MG63 (cell line): ENCODE results near the gene MEGF9. TPM values are rescaled to one million over a fixed set of nuclear protein-coding genes. Genes with fewer than 3 reads are reported as not detected.
A peak's percentile ranks its signal among the peaks of the same experiment; 100 is the strongest.
"Not testable (repeated sequence)": the region's sequence is repeated elsewhere in the genome, so short reads cannot be mapped to it uniquely, and the experiment has no call there.

Source experiments
- DNase-seq: peaks from one replicate; pipeline ENCODE4 v3.0.0-alpha.2; 2020
- H3K27me3 ChIP-seq: fragments of 250-450 bp; sonication (Bioruptor Pico); 2 replicates; pipeline ENCODE4 v1.5.1; 2020; ENCODE audit warnings: mild to moderate bottlenecking, moderate library complexity
- H3K36me3 ChIP-seq: fragments of 250-450 bp; sonication (Bioruptor Pico); 2 replicates; pipeline ENCODE4 v1.5.1; 2020; ENCODE audit warnings: mild to moderate bottlenecking, moderate library complexity
- H3K4me3 ChIP-seq: fragments of 250-450 bp; sonication (Bioruptor Pico); 2 replicates; pipeline ENCODE4 v1.5.1; 2020; ENCODE audit warnings: mild to moderate bottlenecking, moderate library complexity
- H3K9me3 ChIP-seq: fragments of 250-450 bp; sonication (Bioruptor Pico); 2 replicates; pipeline ENCODE4 v1.5.1; 2020; ENCODE audit warnings: mild to moderate bottlenecking, moderate library complexity
- total RNA-seq: library from RNA; depleted of rRNA; stranded (reverse); fragments of >200 nt; shearing (Covaris generic); gene quantifications from 2 replicates; pipeline ENCODE4 v1.2.3, GENCODE V29; 2014; ENCODE audit warnings: low replicate concordance; rRNA removed

MEGF9 gene
- 2.7 and 4.1 TPM in 2 replicates for total RNA-seq

GRCh38 chr9:120714088-120714845, at the start of gene MEGF9:
MEGF9 (minus strand) TSS chr9:120714470; CDS start chr9:120714358, 112 bp downstream.
- H3K27me3 ChIP-seq, result no peaks in the 10 kb centered on the region

GRCh38 chr9:120761006-120761405, 46.7 kb upstream of the MEGF9 start:
- no peak for DNase-seq
- H3K4me3 ChIP-seq, result no peak overlapping the region
- no peaks in the 10 kb centered on the region for H3K27me3 ChIP-seq
- peaks cover 41% of the 10 kb centered on the region for H3K36me3 ChIP-seq
- H3K9me3 ChIP-seq, result no peaks in the 10 kb centered on the region

More at GRCh38 chr9:120714088-120714845, at the start of gene MEGF9:
- DNase-seq, result peak; percentile 98
- Histone ChIP-seq H3K4me3 (peak within 1 kb of the TSS; percentile 59), H3K9me3 (no peaks in the 10 kb centered on the region), H3K36me3 (no peaks in the 10 kb centered on the region)

GRCh38 chr9:120759755-120760400, 45.6 kb upstream of the MEGF9 start:
- Histone ChIP-seq H3K36me3 (peaks cover 45% of the 10 kb centered on the region), H3K4me3 (no peak overlapping the region), H3K27me3 (no peaks in the 10 kb centered on the region), H3K9me3 (no peaks in the 10 kb centered on the region)
- no peak for DNase-seq

- Histone ChIP-seq H3K36me3 (peaks cover 34% of the 10 kb centered on the region), H3K27me3 (no peaks in the 10 kb centered on the region), H3K4me3 (no peak overlapping the region), H3K9me3 (no peaks in the 10 kb centered on the region)
- DNase-seq, result no peak
Observed at GRCh38 chr9:120758544-120758943, 44.3 kb upstream of the MEGF9 start.

GRCh38 chr9:120757026-120757913, 43.0 kb upstream of the MEGF9 start:
- DNase-seq, result no peak
- peaks cover 22% of the 10 kb centered on the region for H3K36me3 ChIP-seq
- no peaks in the 10 kb centered on the region for H3K9me3 ChIP-seq
- H3K27me3 ChIP-seq, result no peaks in the 10 kb centered on the region
- H3K4me3 ChIP-seq, result no peak overlapping the region

- no peaks in the 10 kb centered on the region for H3K27me3 ChIP-seq
- DNase-seq, result no peak
- no peak overlapping the region for H3K4me3 ChIP-seq
- peaks cover 22% of the 10 kb centered on the region for H3K36me3 ChIP-seq
- H3K9me3 ChIP-seq, result no peaks in the 10 kb centered on the region
Observed at GRCh38 chr9:120756531-120756930, 42.3 kb upstream of the MEGF9 start.

- peak; percentile 12 for DNase-seq
Observed at GRCh38 chr9:120755810-120756434, 41.7 kb upstream of the MEGF9 start.

GRCh38 chr9:120755044-120755443, 40.8 kb upstream of the MEGF9 start:
- H3K4me3 ChIP-seq, result no peak overlapping the region
- H3K27me3 ChIP-seq, result no peaks in the 10 kb centered on the region
- H3K36me3 ChIP-seq, result peaks cover 22% of the 10 kb centered on the region
- DNase-seq, result no peak
- no peaks in the 10 kb centered on the region for H3K9me3 ChIP-seq

More at GRCh38 chr9:120755810-120756434, 41.7 kb upstream of the MEGF9 start:
- Histone ChIP-seq H3K4me3 (no peak overlapping the region), H3K27me3 (no peaks in the 10 kb centered on the region), H3K36me3 (peaks cover 22% of the 10 kb centered on the region), H3K9me3 (no peaks in the 10 kb centered on the region)

GRCh38 chr9:120750421-120750820, 36.2 kb upstream of the MEGF9 start:
- H3K36me3 ChIP-seq, result peaks cover 4% of the 10 kb centered on the region
- no peaks in the 10 kb centered on the region for H3K27me3 ChIP-seq
- DNase-seq, result no peak
- H3K4me3 ChIP-seq, result no peak overlapping the region
- no peaks in the 10 kb centered on the region for H3K9me3 ChIP-seq

GRCh38 chr9:120746366-120746765, 32.1 kb upstream of the MEGF9 start:
- H3K36me3 ChIP-seq, DNase-seq, H3K9me3 ChIP-seq, H3K27me3 ChIP-seq, H3K4me3 ChIP-seq: not testable (repeated sequence)

GRCh38 chr9:120745278-120745677, 31.0 kb upstream of the MEGF9 start:
- Histone ChIP-seq H3K4me3 (no peak overlapping the region), H3K9me3 (no peaks in the 10 kb centered on the region), H3K36me3 (no peaks in the 10 kb centered on the region), H3K27me3 (no peaks in the 10 kb centered on the region)
- DNase-seq, result no peak

GRCh38 chr9:120742951-120743416, 28.7 kb upstream of the MEGF9 start:
- H3K9me3 ChIP-seq, result no peaks in the 10 kb centered on the region
- DNase-seq, result no peak
- H3K27me3 ChIP-seq, result no peaks in the 10 kb centered on the region
- H3K36me3 ChIP-seq, result no peaks in the 10 kb centered on the region
- no peak overlapping the region for H3K4me3 ChIP-seq

- H3K9me3 ChIP-seq, result no peaks in the 10 kb centered on the region
- no peak overlapping the region for H3K4me3 ChIP-seq
- no peaks in the 10 kb centered on the region for H3K27me3 ChIP-seq
- DNase-seq, result no peak
- no peaks in the 10 kb centered on the region for H3K36me3 ChIP-seq
Observed at GRCh38 chr9:120741701-120742100, 27.4 kb upstream of the MEGF9 start.

- DNase-seq, result no peak
- no peaks in the 10 kb centered on the region for H3K36me3 ChIP-seq
- no peak overlapping the region for H3K4me3 ChIP-seq
- H3K9me3 ChIP-seq, result no peaks in the 10 kb centered on the region
- no peaks in the 10 kb centered on the region for H3K27me3 ChIP-seq
Observed at GRCh38 chr9:120741191-120741590, 26.9 kb upstream of the MEGF9 start.

GRCh38 chr9:120740132-120740531, 25.9 kb upstream of the MEGF9 start:
- Histone ChIP-seq H3K9me3 (no peaks in the 10 kb centered on the region), H3K4me3 (no peak overlapping the region), H3K27me3 (no peaks in the 10 kb centered on the region), H3K36me3 (no peaks in the 10 kb centered on the region)
- DNase-seq, result no peak

GRCh38 chr9:120737416-120738165, 23.3 kb upstream of the MEGF9 start:
- Histone ChIP-seq H3K36me3 (no peaks in the 10 kb centered on the region), H3K9me3 (no peaks in the 10 kb centered on the region), H3K27me3 (no peaks in the 10 kb centered on the region), H3K4me3 (no peak overlapping the region)
- DNase-seq, result no peak
